Esophagus squamous epithelium (tissue), 4 donors: ENCODE data around the gene DOCK2.
"Not testable (repeated sequence)": the region's sequence is repeated elsewhere in the genome, so short reads cannot be mapped to it uniquely, and the experiment has no call there.

Experiments
- CTCF ChIP-seq, 6 experiments: fragments of 450-650 bp in 4 of 6; fragments of 200-600 bp in 2 of 6; sonication (generic) in 2 of 6; IDR thresholded peaks; one replicate each; pipeline ENCODE4 v1.5.1; 2016 to 2019; ENCODE audit warnings: antibody characterized with exemption in 6 of 6, mild to moderate bottlenecking in 4 of 6, moderate library complexity in 4 of 6
- POLR2A ChIP-seq, 4 donors: fragments of 450-650 bp; IDR thresholded peaks; one replicate each; pipeline ENCODE4 v1.6.1; 2017; ENCODE audit warnings: antibody characterized with exemption in 4 of 4, mild to moderate bottlenecking in 4 of 4, moderate library complexity in 3 of 4

- TF ChIP-seq CTCF, POLR2A (IDR thresholded peaks at IDR 0.05): not testable (repeated sequence)
These were observed 197.5 kb downstream of the DOCK2 start for GRCh38 chr5:169834540-169834939.
